Measurements from ENCODE around the gene VAC14.
"Not testable (repeated sequence)": the region's sequence is repeated elsewhere in the genome, so short reads cannot be mapped to it uniquely, and the experiment has no call there.

VAC14 gene
- 32.8 to 42.5 reads per million in 2 donors for total RNA-seq

DNA sequence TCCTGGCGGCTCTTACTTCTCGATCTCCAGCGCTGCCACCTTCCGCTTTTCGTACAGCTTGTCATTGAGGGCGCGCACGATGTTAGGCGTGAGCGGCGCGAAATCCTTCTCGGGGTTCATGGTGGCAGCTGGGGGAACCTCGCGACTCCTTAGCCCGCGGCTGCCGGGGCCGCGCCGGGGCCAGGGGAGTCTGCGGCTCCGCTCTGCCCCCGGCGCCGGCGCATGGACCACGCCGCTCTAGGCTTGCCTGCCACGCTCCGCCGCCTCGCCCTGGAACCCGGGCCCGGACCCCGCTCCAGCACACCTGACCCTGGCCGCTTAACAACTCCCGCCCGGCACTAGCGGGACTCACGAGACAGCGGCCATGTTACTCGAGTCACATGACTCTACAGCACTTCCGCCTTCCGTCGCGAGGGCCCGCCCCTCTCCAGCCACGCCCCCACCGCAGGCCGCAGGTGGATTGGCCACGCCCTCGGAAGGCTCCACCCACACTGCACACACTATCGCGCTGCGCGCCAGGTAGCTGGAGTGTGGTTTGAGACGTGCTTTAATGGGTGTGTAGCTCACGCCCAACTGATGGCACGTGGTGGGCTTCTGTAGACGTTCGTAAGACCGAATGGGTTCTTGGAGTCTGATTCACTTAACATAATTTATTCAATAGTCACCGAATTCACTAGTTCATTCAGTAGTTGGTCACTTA, at the start of gene VAC14:
Gene VAC14, minus strand, starts transcription at position 378 of the 700 bp plus-strand sequence. Its CDS starts 258 bp downstream, at position 120.
- peak; percentile 97 for DNase-seq

DNA sequence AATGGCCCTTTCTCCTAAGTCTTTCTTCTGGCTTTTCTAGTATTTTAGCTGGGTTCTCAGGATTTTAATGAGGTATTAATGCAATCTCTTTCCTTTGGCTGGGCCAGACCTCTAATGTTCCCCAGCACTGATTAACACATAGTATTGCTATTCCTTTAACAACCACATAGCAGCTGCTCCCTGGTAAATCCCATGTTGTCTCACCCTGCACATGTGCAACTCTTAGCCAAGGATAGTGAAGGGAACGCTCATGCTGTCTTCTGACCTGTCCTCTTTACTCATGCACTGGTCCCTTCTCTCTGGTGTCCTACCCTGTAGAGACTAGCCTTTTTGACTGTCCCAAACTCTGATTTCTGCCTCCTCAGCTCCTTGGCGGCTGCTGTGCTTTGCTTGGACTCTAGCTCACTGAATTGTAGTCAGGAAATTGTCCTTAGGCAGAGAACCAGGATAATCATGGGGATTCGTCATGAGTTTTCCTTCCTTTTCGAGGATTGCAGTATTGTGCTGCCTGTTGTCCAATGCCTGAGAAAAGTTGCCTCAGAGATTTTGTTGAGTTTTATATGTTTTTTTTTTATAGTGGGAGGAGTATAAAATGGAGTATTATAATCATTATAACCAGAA, 22.6 kb upstream of the VAC14 start:
- not testable (repeated sequence) for DNase-seq

- not testable (repeated sequence) for DNase-seq
Measured at GRCh38 chr16:70822734-70823133, 21.8 kb upstream of the VAC14 start.

DNA sequence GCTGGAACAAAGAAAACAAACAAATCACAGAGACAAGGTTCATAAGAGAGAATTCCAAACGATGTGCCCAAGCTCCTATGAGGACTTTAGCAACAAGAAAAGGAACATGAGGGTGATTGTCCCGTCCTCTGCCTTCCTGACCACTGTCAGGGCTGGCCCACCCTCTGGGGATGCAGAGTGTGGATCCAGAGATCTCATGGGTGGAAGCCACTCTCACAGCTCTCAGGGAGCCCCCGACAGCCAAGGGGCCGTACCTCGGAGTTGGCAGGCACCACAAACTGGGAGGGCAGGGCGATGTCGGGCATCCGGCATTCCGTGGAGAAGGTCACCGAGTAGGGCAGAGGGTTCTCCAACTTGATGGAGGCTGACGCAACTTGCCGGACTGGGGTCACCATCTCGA, 17.1 kb upstream of the VAC14 start:
- DNase-seq: not testable (repeated sequence)

DNA sequence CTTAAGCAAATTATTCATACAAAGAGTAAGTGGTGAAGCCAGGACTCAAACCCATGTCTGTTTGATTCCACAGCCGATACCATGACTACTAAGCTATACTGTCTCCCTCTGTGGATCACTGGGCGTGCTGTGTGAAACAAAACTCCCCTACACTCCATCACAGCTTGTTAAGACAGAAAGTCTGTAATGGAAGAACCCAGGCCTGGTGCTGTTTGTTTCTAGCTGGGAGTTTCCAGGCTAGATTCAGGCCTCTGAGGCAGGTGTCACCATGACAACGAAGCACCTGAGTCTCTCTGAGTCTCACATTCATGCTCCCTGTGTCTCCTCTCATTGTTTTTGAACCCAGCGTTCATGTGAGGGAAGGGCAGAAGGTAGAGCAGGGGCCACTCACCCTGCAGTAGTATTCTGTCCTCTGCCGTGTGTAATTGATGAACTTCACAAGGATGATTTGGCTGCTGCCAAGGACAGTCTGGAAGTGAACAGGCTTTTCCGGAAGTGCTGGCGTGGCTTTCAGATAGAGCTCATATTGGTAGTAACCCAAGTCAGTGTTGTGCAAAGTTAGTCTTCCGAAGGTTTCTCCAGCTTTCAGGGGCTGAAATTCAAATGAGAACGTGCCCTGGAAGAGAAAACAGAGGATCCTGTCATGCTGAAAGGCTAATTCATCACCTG, 8.6 kb upstream of the VAC14 start:
- no peak for DNase-seq

DNA sequence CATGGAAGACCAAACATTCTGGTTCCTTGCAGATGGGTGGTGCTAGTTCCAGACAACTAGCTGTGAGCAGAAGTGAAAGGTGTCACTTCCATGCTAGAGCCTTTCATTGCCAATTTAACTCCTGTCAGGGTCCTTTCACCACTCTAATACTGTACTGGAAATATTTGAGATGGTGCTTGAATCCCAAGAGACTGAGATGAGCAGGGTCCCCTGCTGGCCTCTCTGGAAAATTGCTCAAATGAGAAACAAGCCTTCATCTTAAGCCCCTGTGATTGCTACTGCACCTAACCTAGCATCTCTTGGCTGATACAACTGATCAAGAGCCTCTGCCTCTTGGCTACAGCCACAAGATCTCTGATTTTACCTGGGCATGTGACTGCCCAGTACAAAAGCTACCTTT, 7.4 kb upstream of the VAC14 start:
- DNase-seq: no peak

GRCh38 chr16:70805787-70806186, 4.8 kb upstream of the VAC14 start:
- no peak for DNase-seq

DNA sequence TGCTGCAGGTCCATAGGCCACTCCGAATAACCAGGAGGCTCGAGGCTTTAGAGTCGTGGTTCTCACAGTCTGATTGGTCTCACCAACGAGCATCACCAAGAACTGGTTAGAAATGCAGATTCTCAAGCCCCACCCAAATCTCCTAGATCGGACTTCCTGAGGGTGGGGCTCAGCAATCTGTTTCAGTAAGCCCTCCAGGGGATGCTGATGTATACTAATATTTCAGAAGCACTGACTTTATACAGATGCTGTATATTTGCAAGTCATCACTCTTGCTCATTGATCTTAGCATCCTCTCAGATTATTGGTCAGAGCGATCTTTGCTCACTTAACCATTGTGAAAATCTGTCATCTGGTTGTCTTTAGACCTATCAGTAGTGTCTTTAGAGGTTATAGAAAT, 4.4 kb upstream of the VAC14 start:
- no peak for DNase-seq

GRCh38 chr16:70804734-70805169, 3.8 kb upstream of the VAC14 start:
- no peak for DNase-seq

GRCh38 chr16:70804153-70804733, 3.3 kb upstream of the VAC14 start:
- DNase-seq: no peak

- DNase-seq: no peak
Measured at GRCh38 chr16:70803319-70803718, 2.4 kb upstream of the VAC14 start.

DNA sequence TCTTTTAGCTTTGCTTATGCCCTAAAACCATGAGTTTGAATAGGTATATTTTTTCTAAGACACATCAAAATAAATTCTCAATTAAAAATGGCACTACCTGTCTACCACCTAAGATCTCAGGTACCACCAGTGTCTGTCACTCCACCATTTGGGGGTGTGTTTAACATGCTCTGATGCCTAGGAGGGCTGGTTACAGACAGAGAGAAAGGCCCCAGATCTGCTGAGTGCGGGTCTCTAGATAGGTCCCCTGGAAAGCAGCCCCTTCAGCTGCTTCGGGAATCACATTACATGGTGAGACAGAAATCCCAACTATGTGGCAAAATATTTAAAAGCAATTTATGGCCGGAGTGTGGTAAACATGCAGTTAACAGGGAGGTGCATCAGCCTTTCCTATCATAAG, 653 bp upstream of the VAC14 start:
- DNase-seq: no peak

GRCh38 chr16:70800311-70800710, 647 bp downstream of the VAC14 start:
- DNase-seq: no peak

GRCh38 chr16:70796301-70796700, 4.7 kb downstream of the VAC14 start:
- DNase-seq: no peak

DNA sequence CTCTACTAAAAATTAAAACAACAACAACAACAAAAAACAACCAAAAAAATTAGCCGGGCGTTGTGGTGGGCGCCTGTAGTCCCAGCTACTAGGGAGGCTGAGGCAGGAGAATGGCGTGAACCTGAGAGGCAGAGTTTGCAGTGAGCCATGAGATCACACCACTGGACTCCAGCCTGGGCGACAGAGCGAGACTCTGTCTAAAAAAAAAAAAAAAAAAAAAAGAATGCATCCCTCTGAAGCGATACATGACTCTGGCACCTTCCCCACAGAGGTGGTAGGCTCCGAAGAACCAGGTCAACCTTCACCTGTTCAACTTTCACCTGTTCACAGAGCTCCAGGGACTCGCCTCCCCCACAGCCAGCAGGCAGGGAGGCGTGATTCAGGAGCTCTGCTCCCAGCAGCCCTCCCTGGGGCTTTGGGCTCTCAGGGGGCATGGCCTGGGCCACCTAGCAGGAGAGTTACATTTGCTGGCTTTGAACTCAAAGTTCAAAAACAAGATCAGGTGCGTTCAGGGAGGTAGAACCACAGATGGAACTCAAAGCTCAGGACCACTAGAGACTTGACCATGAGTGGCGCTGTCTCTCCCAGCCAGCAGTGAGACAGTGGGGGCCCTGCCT, 5.6 kb downstream of the VAC14 start:
- DNase-seq: no peak

GRCh38 chr16:70793851-70794502, 7.0 kb downstream of the VAC14 start:
- no peak for DNase-seq

DNA sequence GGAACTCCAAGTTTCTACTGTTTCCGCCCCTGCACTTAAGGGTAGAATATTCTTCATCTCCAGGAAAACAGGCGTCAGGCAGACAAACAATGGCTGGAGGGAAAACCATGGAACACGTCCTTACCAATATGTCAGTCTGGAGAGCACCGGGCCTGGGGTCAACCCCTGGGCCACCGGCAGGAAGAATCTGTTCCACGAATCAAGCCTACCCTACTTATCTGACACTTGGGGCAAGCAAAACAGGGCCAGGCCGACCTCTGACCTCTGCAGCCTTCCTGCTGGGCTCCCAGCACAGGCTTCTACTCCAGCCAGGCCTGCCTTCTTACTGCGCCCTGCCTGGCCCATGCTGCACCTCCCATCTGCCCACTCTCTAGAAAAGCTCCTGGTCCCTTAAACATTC, 10.1 kb downstream of the VAC14 start:
- no peak for DNase-seq

DNA sequence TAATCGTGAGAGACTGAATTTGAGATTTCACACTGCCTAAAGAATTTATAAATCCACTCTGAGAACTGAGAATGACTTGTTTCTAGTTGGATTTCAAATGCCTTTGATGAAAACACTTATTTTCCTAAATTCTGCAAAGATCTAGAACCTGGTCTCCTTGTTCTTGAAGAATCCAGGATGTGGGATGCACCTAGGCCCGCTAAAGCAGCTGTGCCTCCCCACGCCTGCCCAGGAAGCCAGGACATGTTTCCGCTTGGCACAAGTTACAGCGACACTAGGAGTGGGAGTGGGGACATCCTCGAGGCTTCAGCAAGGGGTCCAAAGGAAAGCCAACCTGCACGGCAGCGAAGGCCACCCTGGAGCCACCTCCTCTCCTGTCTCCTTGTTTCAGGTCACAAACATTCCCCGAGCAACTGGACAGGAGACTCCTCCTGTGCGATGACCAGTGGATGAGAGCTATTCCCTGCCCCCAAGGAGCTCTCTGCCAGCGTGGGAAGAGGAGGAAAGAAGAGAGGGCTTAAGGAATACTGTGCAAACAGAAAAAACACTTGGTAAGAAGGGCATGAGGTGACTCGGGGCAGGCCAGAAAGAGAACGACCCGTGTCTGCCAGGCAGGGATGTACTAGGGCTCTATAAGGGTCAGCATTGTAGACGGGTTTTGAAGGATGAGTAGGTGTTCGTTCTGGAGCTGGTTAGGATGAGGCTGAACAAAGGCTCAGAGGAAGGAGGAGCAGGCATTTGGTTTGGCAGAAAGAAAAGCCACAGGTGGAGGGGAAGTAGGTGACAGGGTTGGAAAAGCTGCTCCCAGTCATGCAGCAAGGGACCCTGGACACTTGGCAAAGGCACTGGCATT, 11.1 kb downstream of the VAC14 start:
- no peak for DNase-seq

GRCh38 chr16:70788668-70789594, 12.0 kb downstream of the VAC14 start:
- DNase-seq: no peak

GRCh38 chr16:70786020-70786755, 14.8 kb downstream of the VAC14 start:
- no peak for DNase-seq

Measured in T-helper 9 cell (primary cell).